Posterior cingulate gyrus (tissue), 11 donors: Measurements from ENCODE around the gene DPH5.
"Not testable (repeated sequence)": the region's sequence is repeated elsewhere in the genome, so short reads cannot be mapped to it uniquely, and the experiment has no call there.

Experiments used
- DNase-seq, 10 donors: peaks; one replicate each; pipeline versions ENCODE4 v3.0.0 to v3.0.0-alpha.2; 2020 to 2021; ENCODE audit warnings: mixed read lengths in 3 of 10
- intact Hi-C: fragments of 100-400 bp; cut with DNase I; formaldehyde crosslinking; loops from one replicate; pipeline ENCODE4 v1.15.1; 2023

Gene DPH5

GRCh38 chr1:100995198-100995988 lies 30.2 kb downstream of the DPH5 start:
- intact Hi-C loops = no loop called here
- DNase-seq = no peak

- no peak for DNase-seq
- intact Hi-C loops = no loop called here
These were observed 36.1 kb downstream of the DPH5 start for GRCh38 chr1:100989306-100990077.

GRCh38 chr1:100988121-100988520 lies 37.5 kb downstream of the DPH5 start:
- DNase-seq = no peak
- intact Hi-C loops = no loop called here

GRCh38 chr1:100982793-100983192 lies 42.8 kb downstream of the DPH5 start:
- no peak for DNase-seq
- intact Hi-C loops = no loop called here

GRCh38 chr1:100979631-100980030 lies 46.0 kb downstream of the DPH5 start:
- no peak for DNase-seq
- intact Hi-C loops = no loop called here

- intact Hi-C loops = no loop called here
- DNase-seq = no peak
These were observed 48.6 kb downstream of the DPH5 start for GRCh38 chr1:100976936-100977335.

- no peak for DNase-seq
- intact Hi-C loops = no loop called here
These were observed 53.4 kb downstream of the DPH5 start for GRCh38 chr1:100972185-100972584.

GRCh38 chr1:100971021-100971420 lies 54.6 kb downstream of the DPH5 start:
- intact Hi-C loops = no loop called here
- DNase-seq = no peak

GRCh38 chr1:100969327-100969726 lies 56.3 kb downstream of the DPH5 start:
- intact Hi-C loops = no loop called here
- DNase-seq = no peak

GRCh38 chr1:100968621-100969020 lies 57.0 kb downstream of the DPH5 start:
- intact Hi-C loops = no loop called here
- DNase-seq = no peak

GRCh38 chr1:100960098-100960497 lies 65.5 kb downstream of the DPH5 start:
- DNase-seq = no peak
- intact Hi-C loops = no loop called here

GRCh38 chr1:100959502-100960060 lies 66.0 kb downstream of the DPH5 start:
- no peak for DNase-seq
- intact Hi-C loops = no loop called here

- no peak for DNase-seq
- intact Hi-C loops = no loop called here
These were observed 70.3 kb downstream of the DPH5 start for GRCh38 chr1:100955322-100955721.

- intact Hi-C loops = no loop called here
- no peak for DNase-seq
These were observed 71.4 kb downstream of the DPH5 start for GRCh38 chr1:100953960-100954730.

- intact Hi-C loops = not testable (repeated sequence)
These were observed 72.6 kb downstream of the DPH5 start for GRCh38 chr1:100952970-100953369.

GRCh38 chr1:100952104-100952745 lies 73.4 kb downstream of the DPH5 start:
- DNase-seq = no peak
- intact Hi-C loops = no loop called here

More at GRCh38 chr1:100952970-100953369, 72.6 kb downstream of the DPH5 start:
- not testable (repeated sequence) for DNase-seq

GRCh38 chr1:100950781-100951180 lies 74.8 kb downstream of the DPH5 start:
- intact Hi-C loops = no loop called here
- no peak for DNase-seq

GRCh38 chr1:100950337-100950736 lies 75.2 kb downstream of the DPH5 start:
- intact Hi-C loops = no loop called here
- no peak for DNase-seq

- intact Hi-C loops = not testable (repeated sequence)
These were observed 75.9 kb downstream of the DPH5 start for GRCh38 chr1:100949515-100950158.

More at GRCh38 chr1:100949515-100950158, 75.9 kb downstream of the DPH5 start:
- DNase-seq = peak in 1 of 10 donors; percentile 65
